T47D (cell line): ENCODE data around the gene BCL10.

ENCODE experiments used
- DNase-seq, 2 experiments: peaks; one replicate each; pipeline versions ENCODE4 v3.0.0 to v3.0.0-alpha.2; 2011 to 2012; ENCODE audit warnings: low read depth in 1 of 2, low spot score in 1 of 2
- JUND ChIP-seq: IDR thresholded peaks from 2 replicates; pipeline ENCODE4 v1.6.1; 2012; ENCODE audit warnings: low read depth
- in situ Hi-C: cut with HindIII; loops from 2 replicates; pipeline ENCODE4 v1.10.0; 2016; ENCODE audit warnings: low sequenced_read_pairs, low pct_unique_long_range_greater_than_20kb

BCL10 gene

GRCh38 chr1:85290826-85291225, 14.4 kb upstream of the BCL10 start:
- in situ Hi-C loops: no loop called here
- no peak for TF ChIP-seq JUND
- no peak for DNase-seq

- no peak for DNase-seq
- no peak for TF ChIP-seq JUND
- in situ Hi-C loops: no loop called here
These were observed 13.5 kb upstream of the BCL10 start for GRCh38 chr1:85289848-85290335.

- no peak for DNase-seq
- TF ChIP-seq JUND: no peak
- in situ Hi-C loops: no loop called here
These were observed 12.9 kb upstream of the BCL10 start for GRCh38 chr1:85289207-85289847.

GRCh38 chr1:85284202-85284601, 7.8 kb upstream of the BCL10 start:
- DNase-seq: no peak
- no peak for TF ChIP-seq JUND
- in situ Hi-C loops: no loop called here

- DNase-seq: peak in 1 of 2 experiments; percentile 67
- in situ Hi-C loops: no loop called here
- TF ChIP-seq JUND: no peak
These were observed 7.2 kb upstream of the BCL10 start for GRCh38 chr1:85283475-85284199.

GRCh38 chr1:85282424-85282823, 6.0 kb upstream of the BCL10 start:
- no peak for DNase-seq
- in situ Hi-C loops: no loop called here
- TF ChIP-seq JUND: no peak

- no peak for DNase-seq
- TF ChIP-seq JUND: no peak
- in situ Hi-C loops: no loop called here
These were observed 4.2 kb upstream of the BCL10 start for GRCh38 chr1:85280636-85281035.

- in situ Hi-C loops: no loop called here
These were observed 3.1 kb upstream of the BCL10 start for GRCh38 chr1:85279458-85280080.

GRCh38 chr1:85278853-85279314, 2.5 kb upstream of the BCL10 start:
- peak in 1 of 2 experiments; percentile 48 for DNase-seq
- TF ChIP-seq JUND: no peak
- in situ Hi-C loops: no loop called here

More at GRCh38 chr1:85279458-85280080, 3.1 kb upstream of the BCL10 start:
- TF ChIP-seq JUND: no peak
- no peak for DNase-seq

- no peak for DNase-seq
- in situ Hi-C loops: no loop called here
- TF ChIP-seq JUND: no peak
These were observed 1.4 kb upstream of the BCL10 start for GRCh38 chr1:85277802-85278201.

- in situ Hi-C loops: no loop called here
- DNase-seq: peak in 1 of 2 experiments; percentile 36
These were observed 677 bp upstream of the BCL10 start for GRCh38 chr1:85276978-85277639.

GRCh38 chr1:85275701-85276214, 674 bp downstream of the BCL10 start:
- in situ Hi-C loops: no loop called here
- TF ChIP-seq JUND: no peak

More at GRCh38 chr1:85276978-85277639, 677 bp upstream of the BCL10 start:
- no peak for TF ChIP-seq JUND

GRCh38 chr1:85274969-85275453, 1.4 kb downstream of the BCL10 start:
- in situ Hi-C loops: no loop called here
- DNase-seq: no peak
- TF ChIP-seq JUND: no peak

More at GRCh38 chr1:85275701-85276214, 674 bp downstream of the BCL10 start:
- no peak for DNase-seq
